ENCODE results near the gene TICAM1. TPM values are rescaled to one million over a fixed set of nuclear protein-coding genes. Genes with fewer than 3 reads are reported as not detected.

The TICAM1 gene
- total and polyA plus RNA-seq, 2 of the 13 experiments (the other 11 are each of a cell fraction or from before 2014, with no cell fraction given) = 0.33 to 0.95 TPM

DNA sequence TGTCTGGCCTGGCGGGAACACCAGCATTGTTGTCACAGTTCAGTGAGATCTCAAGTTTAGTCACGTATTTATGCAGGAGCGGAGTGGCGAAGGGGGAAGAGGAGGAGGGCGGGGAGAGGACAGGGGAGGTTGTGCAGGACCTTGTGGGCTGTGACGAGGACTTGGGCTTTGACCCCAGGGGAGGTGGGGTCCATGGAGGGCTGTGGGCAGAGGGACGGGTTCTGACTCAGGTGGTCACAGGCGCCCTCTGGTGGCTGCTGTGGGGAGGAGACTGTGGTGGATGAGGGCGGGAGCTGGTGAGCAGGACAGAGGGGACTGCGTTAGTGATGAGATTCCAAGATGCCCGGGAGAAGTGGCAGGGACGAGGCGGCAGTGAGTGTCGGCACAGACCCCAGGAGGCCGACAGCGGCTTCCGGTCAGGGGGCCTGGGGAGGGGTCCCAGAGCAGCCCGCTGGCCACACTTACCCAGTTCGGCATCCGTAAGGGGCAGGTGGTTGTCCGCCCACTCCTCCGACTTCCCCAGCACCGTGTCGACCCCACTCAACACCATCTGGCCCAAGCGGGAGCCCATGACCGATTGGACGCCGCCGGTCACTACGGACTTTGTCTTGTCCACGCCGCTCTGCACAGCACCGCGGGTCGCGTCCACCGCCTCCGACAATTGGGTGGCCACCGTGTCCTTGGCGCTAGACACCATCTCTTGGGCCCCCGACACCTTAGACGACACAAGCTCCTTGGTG is 20.2 kb upstream of the TICAM1 start:
- ChIA-PET POLR2A (interaction anchor here (1.0 to 1.8 kb wide), 3 partner anchors 16 to 380 kb away, joined by 3 to 11 read pairs (median 8); partner anchors contain the start of gene PLIN3), CTCF (ENCODE audit: low intra/inter-chr PET ratio, low total read pairs) (interaction anchor here (0.6 to 2.5 kb wide), 4 partner anchors 21 to 180 kb away, joined by 3 to 33 read pairs (median 16); no protein-coding TSS in a partner anchor)
- DNase-seq (ENCODE audit: low spot score) (peak; percentile 85), FAIRE-seq (peak; percentile 96), ATAC-seq (peak; percentile 96)
- no TSS peak for BruUV-seq (replicated peaks)
- peak overlapping the region; percentile 38 for H3K27ac ChIP-seq (ENCODE audit: extremely low read length, insufficient read depth, low read length)
- H3K9me3 ChIP-seq (ENCODE audit: low read length) = no peaks in the 10 kb centered on the region
- no peak overlapping the region for H2AFZ ChIP-seq (ENCODE audit: low read length)
- intact Hi-C loops (cut with micrococcal nuclease; ENCODE audit: unreplicated experiment) = loop anchor here (1.0 kb wide), 1 partner anchor 42 kb away; no protein-coding TSS in a partner anchor
- 69% methylated on average over 39 of the region's 42 CpGs for WGBS (ENCODE audit: low lambda C conversion rate)
- peaks cover 14 to 35% of the 10 kb centered on the region in 2 experiments; a peak in 4 of 5 replicates for H3K36me3 ChIP-seq (replicated peaks in 1 of 2; ENCODE audit: control insufficient read depth in 1 of 2, insufficient read depth in 2 of 2, low read length in 2 of 2)
- H3K27me3 ChIP-seq (ENCODE audit: control insufficient read depth in 1 of 2, insufficient read depth in 2 of 2, low read length in 2 of 2) = no peaks in the 10 kb centered on the region
- H4K20me1 ChIP-seq (ENCODE audit: insufficient read depth, low read length) = no peaks in the 10 kb centered on the region
- H3K4me1 ChIP-seq (ENCODE audit: insufficient read depth, low read length) = peaks cover 11% of the 10 kb centered on the region
- no peaks in the 10 kb centered on the region for H3K79me2 ChIP-seq (ENCODE audit: insufficient read depth, low read length)
- H3K4me3 ChIP-seq (replicated peaks in 1 of 3; ENCODE audit: insufficient read depth in 1 of 3, low read depth in 2 of 3, low read length in 3 of 3) = no peak overlapping the region
- in situ Hi-C loops (cut with HindIII; ENCODE audit: extremely low pct_ligation_motif_present, low pct_unique_long_range_greater_than_20kb) = loop anchor here (5.0 kb wide), 1 partner anchor 44 kb away; no protein-coding TSS in a partner anchor
- H3K9ac ChIP-seq (ENCODE audit: insufficient read depth, low read depth, low read length) = no peak overlapping the region
- no peak overlapping the region for H3K4me2 ChIP-seq (ENCODE audit: low read depth, low read length)
- TF ChIP-seq TARDBP (CRISPR knock-in tag; IDR thresholded peaks at IDR 0.05) (peak; percentile 77; the same call in 1 of the 2 replicates), ZNF775 (CRISPR knock-in tag; IDR thresholded peaks at IDR 0.05; ENCODE audit: borderline replicate concordance) (no peak), ZNF3 (CRISPR knock-in tag; IDR thresholded peaks at IDR 0.05) (no peak), NFIB (CRISPR knock-in tag; IDR thresholded peaks at IDR 0.05; ENCODE audit: borderline replicate concordance) (no peak), RAD51 (IDR thresholded peaks at IDR 0.05; ENCODE audit: borderline replicate concordance) (no peak), ZSCAN21 (CRISPR knock-in tag; IDR thresholded peaks at IDR 0.05; ENCODE audit: borderline replicate concordance) (peak; percentile 56; the same call in 1 of the 2 replicates), ZKSCAN8 (CRISPR knock-in tag; IDR thresholded peaks at IDR 0.05; ENCODE audit: borderline replicate concordance) (no peak), ZNF460 (CRISPR knock-in tag; IDR thresholded peaks at IDR 0.05; ENCODE audit: borderline replicate concordance) (peak; percentile 31; the same call in 1 of the 2 replicates), GFI1 (CRISPR knock-in tag; IDR thresholded peaks at IDR 0.05; ENCODE audit: borderline replicate concordance) (0 out of 2 replicates have a peak, but pooled peaks have one; percentile 11), RBAK (CRISPR knock-in tag; IDR thresholded peaks at IDR 0.05) (no peak), NR3C1 (CRISPR knock-in tag; IDR thresholded peaks at IDR 0.05) (no peak), MED13 (CRISPR knock-in tag; IDR thresholded peaks at IDR 0.05) (no peak), GATA4 (IDR thresholded peaks at IDR 0.05; ENCODE audit: borderline replicate concordance, low read depth) (no peak), ZFP1 (CRISPR knock-in tag; IDR thresholded peaks at IDR 0.05) (no peak), JUNB (CRISPR knock-in tag; IDR thresholded peaks at IDR 0.05; ENCODE audit: borderline replicate concordance) (no peak)
- TF ChIP-seq, protein P1, sequence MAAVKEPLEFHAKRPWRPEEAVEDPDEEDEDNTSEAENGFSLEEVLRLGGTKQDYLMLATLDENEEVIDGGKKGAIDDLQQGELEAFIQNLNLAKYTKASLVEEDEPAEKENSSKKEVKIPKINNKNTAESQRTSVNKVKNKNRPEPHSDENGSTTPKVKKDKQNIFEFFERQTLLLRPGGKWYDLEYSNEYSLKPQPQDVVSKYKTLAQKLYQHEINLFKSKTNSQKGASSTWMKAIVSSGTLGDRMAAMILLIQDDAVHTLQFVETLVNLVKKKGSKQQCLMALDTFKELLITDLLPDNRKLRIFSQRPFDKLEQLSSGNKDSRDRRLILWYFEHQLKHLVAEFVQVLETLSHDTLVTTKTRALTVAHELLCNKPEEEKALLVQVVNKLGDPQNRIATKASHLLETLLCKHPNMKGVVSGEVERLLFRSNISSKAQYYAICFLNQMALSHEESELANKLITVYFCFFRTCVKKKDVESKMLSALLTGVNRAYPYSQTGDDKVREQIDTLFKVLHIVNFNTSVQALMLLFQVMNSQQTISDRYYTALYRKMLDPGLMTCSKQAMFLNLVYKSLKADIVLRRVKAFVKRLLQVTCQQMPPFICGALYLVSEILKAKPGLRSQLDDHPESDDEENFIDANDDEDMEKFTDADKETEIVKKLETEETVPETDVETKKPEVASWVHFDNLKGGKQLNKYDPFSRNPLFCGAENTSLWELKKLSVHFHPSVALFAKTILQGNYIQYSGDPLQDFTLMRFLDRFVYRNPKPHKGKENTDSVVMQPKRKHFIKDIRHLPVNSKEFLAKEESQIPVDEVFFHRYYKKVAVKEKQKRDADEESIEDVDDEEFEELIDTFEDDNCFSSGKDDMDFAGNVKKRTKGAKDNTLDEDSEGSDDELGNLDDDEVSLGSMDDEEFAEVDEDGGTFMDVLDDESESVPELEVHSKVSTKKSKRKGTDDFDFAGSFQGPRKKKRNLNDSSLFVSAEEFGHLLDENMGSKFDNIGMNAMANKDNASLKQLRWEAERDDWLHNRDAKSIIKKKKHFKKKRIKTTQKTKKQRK (IDR thresholded peaks at IDR 0.05; ENCODE audit: low read length) = no peak
- TF ChIP-seq, protein P2, sequence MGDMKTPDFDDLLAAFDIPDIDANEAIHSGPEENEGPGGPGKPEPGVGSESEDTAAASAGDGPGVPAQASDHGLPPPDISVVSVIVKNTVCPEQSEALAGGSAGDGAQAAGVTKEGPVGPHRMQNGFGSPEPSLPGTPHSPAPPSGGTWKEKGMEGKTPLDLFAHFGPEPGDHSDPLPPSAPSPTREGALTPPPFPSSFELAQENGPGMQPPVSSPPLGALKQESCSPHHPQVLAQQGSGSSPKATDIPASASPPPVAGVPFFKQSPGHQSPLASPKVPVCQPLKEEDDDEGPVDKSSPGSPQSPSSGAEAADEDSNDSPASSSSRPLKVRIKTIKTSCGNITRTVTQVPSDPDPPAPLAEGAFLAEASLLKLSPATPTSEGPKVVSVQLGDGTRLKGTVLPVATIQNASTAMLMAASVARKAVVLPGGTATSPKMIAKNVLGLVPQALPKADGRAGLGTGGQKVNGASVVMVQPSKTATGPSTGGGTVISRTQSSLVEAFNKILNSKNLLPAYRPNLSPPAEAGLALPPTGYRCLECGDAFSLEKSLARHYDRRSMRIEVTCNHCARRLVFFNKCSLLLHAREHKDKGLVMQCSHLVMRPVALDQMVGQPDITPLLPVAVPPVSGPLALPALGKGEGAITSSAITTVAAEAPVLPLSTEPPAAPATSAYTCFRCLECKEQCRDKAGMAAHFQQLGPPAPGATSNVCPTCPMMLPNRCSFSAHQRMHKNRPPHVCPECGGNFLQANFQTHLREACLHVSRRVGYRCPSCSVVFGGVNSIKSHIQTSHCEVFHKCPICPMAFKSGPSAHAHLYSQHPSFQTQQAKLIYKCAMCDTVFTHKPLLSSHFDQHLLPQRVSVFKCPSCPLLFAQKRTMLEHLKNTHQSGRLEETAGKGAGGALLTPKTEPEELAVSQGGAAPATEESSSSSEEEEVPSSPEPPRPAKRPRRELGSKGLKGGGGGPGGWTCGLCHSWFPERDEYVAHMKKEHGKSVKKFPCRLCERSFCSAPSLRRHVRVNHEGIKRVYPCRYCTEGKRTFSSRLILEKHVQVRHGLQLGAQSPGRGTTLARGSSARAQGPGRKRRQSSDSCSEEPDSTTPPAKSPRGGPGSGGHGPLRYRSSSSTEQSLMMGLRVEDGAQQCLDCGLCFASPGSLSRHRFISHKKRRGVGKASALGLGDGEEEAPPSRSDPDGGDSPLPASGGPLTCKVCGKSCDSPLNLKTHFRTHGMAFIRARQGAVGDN (CRISPR knock-in tag; IDR thresholded peaks at IDR 0.05) = peak; percentile 83

Measured in HepG2 (cell line).